H9 (cell line): ENCODE results near the gene ADGRB3. TPM values are rescaled to one million over a fixed set of nuclear protein-coding genes. Genes with fewer than 3 reads are reported as not detected.
"Not testable (repeated sequence)": the region's sequence is repeated elsewhere in the genome, so short reads cannot be mapped to it uniquely, and the experiment has no call there.

ENCODE experiments used
- DNase-seq: peaks from one replicate; pipeline ENCODE4 v3.0.0-alpha.2; 2017
- H2AFZ ChIP-seq: one replicate; pipeline ENCODE4 v1.6.1; 2013; ENCODE audit warnings: mild to moderate bottlenecking, low read length, control low read depth, moderate library complexity
- H2AK5ac ChIP-seq: 2 replicates; pipeline ENCODE4 v1.6.1; 2013; ENCODE audit warnings: low read length, control low read depth, mixed read lengths; ENCODE audit not compliant: insufficient read length
- H2BK120ac ChIP-seq: one replicate; pipeline ENCODE4 v1.6.1; 2013; ENCODE audit warnings: low read depth, mild to moderate bottlenecking, low read length, control low read depth, inconsistent platforms; ENCODE audit not compliant: poor library complexity, severe bottlenecking
- H2BK12ac ChIP-seq: 2 replicates; pipeline ENCODE4 v1.6.1; 2013; ENCODE audit warnings: low read length, control low read depth, mixed read lengths, low read depth; ENCODE audit not compliant: insufficient read length
- H2BK15ac ChIP-seq: 2 replicates; pipeline ENCODE4 v1.6.1; 2013; ENCODE audit warnings: low read depth, low read length, control low read depth
- H2BK20ac ChIP-seq: one replicate; pipeline ENCODE4 v1.6.1; 2013; ENCODE audit warnings: low read depth, mild to moderate bottlenecking, low read length, control low read depth, inconsistent platforms; ENCODE audit not compliant: poor library complexity, severe bottlenecking
- H2BK5ac ChIP-seq: 2 replicates; pipeline ENCODE4 v1.6.1; 2013; ENCODE audit warnings: low read length, control low read depth, mixed read lengths; ENCODE audit not compliant: insufficient read length
- H3K14ac ChIP-seq: 2 replicates; pipeline ENCODE4 v1.6.1; 2013; ENCODE audit warnings: low read length, control low read depth; ENCODE audit not compliant: insufficient read depth
- H3K18ac ChIP-seq: 2 replicates; pipeline ENCODE4 v1.6.1; 2013; ENCODE audit warnings: low read depth, mild to moderate bottlenecking, mixed read lengths, low read length, control low read depth; ENCODE audit not compliant: insufficient read length
- H3K23ac ChIP-seq: 2 replicates; pipeline ENCODE4 v1.6.1; 2013; ENCODE audit warnings: low read length, control low read depth, mixed read lengths, low read depth; ENCODE audit not compliant: insufficient read length
- H3K23me2 ChIP-seq: 2 replicates; pipeline ENCODE4 v1.6.1; 2013; ENCODE audit warnings: low read depth, mild to moderate bottlenecking, mixed read lengths, low read length, control low read depth; ENCODE audit not compliant: insufficient read length, poor library complexity, severe bottlenecking
- H3K27ac ChIP-seq: 2 replicates; pipeline ENCODE4 v1.5.1; 2013; ENCODE audit warnings: low read length, control low read depth, mixed read lengths, low read depth; ENCODE audit not compliant: insufficient read length
- H3K27me3 ChIP-seq: 2 replicates; pipeline ENCODE4 v1.6.1; 2013; ENCODE audit warnings: low read length, control low read depth, inconsistent platforms; ENCODE audit not compliant: insufficient read depth
- H3K4ac ChIP-seq: 2 replicates; pipeline ENCODE4 v1.6.1; 2013; ENCODE audit warnings: low read depth, mild to moderate bottlenecking, control low read depth, inconsistent platforms, low read length, moderate library complexity
- H3K4me1 ChIP-seq: 2 replicates; pipeline ENCODE4 v1.6.1; 2013; ENCODE audit warnings: low read length, control low read depth, inconsistent platforms; ENCODE audit not compliant: insufficient read depth
- H3K4me2 ChIP-seq: 2 replicates; pipeline ENCODE4 v1.6.1; 2013; ENCODE audit warnings: low read length, control low read depth, mixed read lengths; ENCODE audit not compliant: insufficient read length, insufficient read depth
- H3K56ac ChIP-seq: 2 replicates; pipeline ENCODE4 v1.6.1; 2013; ENCODE audit warnings: low read depth, mild to moderate bottlenecking, mixed read lengths, low read length, control low read depth; ENCODE audit not compliant: insufficient read length
- H3K79me1 ChIP-seq: 2 replicates; pipeline ENCODE4 v1.6.1; 2013; ENCODE audit warnings: low read depth, mild to moderate bottlenecking, moderate library complexity, low read length, control low read depth, inconsistent platforms; ENCODE audit not compliant: insufficient read depth, poor library complexity, severe bottlenecking
- H3K79me2 ChIP-seq: 2 replicates; pipeline ENCODE4 v1.6.1; 2013; ENCODE audit warnings: low read length, control low read depth, inconsistent platforms; ENCODE audit not compliant: insufficient read depth
- H3K9ac ChIP-seq: 2 replicates; pipeline ENCODE4 v1.6.1; 2013; ENCODE audit warnings: low read length, control low read depth, mixed read lengths; ENCODE audit not compliant: insufficient read length; ENCODE audit errors: extremely low read depth
- H3K9me3 ChIP-seq: one replicate; pipeline ENCODE4 v1.6.1; 2013; ENCODE audit warnings: low read depth, low read length, inconsistent platforms; ENCODE audit not compliant: control insufficient read depth
- H3T11ph ChIP-seq: one replicate; pipeline ENCODE4 v1.6.1; 2013; ENCODE audit warnings: mild to moderate bottlenecking, low read length, control low read depth, inconsistent platforms
- H4K20me1 ChIP-seq: one replicate; pipeline ENCODE4 v1.6.1; 2013; ENCODE audit not compliant: control insufficient read depth, insufficient read length, insufficient read depth
- H4K5ac ChIP-seq: 2 replicates; pipeline ENCODE4 v1.6.1; 2013; ENCODE audit warnings: low read depth, mild to moderate bottlenecking, mixed read lengths, low read length, control low read depth; ENCODE audit not compliant: insufficient read length
- H4K8ac ChIP-seq: replicated peaks from 2 replicates; pipeline ENCODE4 v1.6.1; 2013; ENCODE audit warnings: low read length, control low read depth, mixed read lengths, low read depth; ENCODE audit not compliant: insufficient read length
- H4K91ac ChIP-seq: 2 replicates; pipeline ENCODE4 v1.6.1; 2013; ENCODE audit warnings: low read depth, mild to moderate bottlenecking, moderate library complexity, mixed read lengths, low read length, control low read depth; ENCODE audit not compliant: insufficient read length
- H3K27ac Mint-ChIP-seq, 3 experiments: 2 replicates in 2 of 3; 3 replicates in 1 of 3; pipeline ENCODE4 v1.8.0; 2020 to 2021; ENCODE audit warnings: mixed read lengths in 3 of 3, mild to moderate bottlenecking in 1 of 3, moderate library complexity in 1 of 3
- H3K27me3 Mint-ChIP-seq: 2 replicates; pipeline ENCODE4 v1.8.0; 2021; ENCODE audit warnings: low read depth, mild to moderate bottlenecking, moderate library complexity, mixed read lengths
- H3K36me3 Mint-ChIP-seq, 3 experiments: 2 replicates in 2 of 3; 3 replicates in 1 of 3; pipeline ENCODE4 v1.8.0; 2020 to 2021; ENCODE audit warnings: low read depth in 3 of 3, mixed read lengths in 3 of 3; ENCODE audit not compliant: insufficient read depth in 1 of 3
- H3K4me1 Mint-ChIP-seq, 2 experiments: 2 replicates each; pipeline ENCODE4 v1.8.0; 2020; ENCODE audit warnings: mixed read lengths in 2 of 2
- H3K4me3 Mint-ChIP-seq, 2 experiments: 2 replicates in 1 of 2; 3 replicates in 1 of 2; pipeline ENCODE4 v1.8.0; 2020 to 2021; ENCODE audit warnings: mild to moderate bottlenecking in 2 of 2, mixed read lengths in 2 of 2, moderate library complexity in 1 of 2
- H3K9me3 Mint-ChIP-seq, 2 experiments: 2 replicates in 1 of 2; 3 replicates in 1 of 2; pipeline ENCODE4 v1.8.0; 2020; ENCODE audit warnings: mild to moderate bottlenecking in 2 of 2, mixed read lengths in 2 of 2, moderate library complexity in 1 of 2
- WGBS: extraction: QIAGEN DNeasy Blood & Tissue Kit; methylation state at CpG from one replicate; pipeline ENCODE4 v1.1.7; 2013; ENCODE audit warnings: missing lambda C conversion rate, low lambda C conversion rate, mixed read lengths; ENCODE audit not compliant: insufficient read length; ENCODE audit errors: extremely low coverage; 5-methylcytosine and 5-hydroxymethylcytosine counted together
- total RNA-seq: library from RNA; stranded (reverse); gene quantifications from 2 replicates; pipeline ENCODE4 v1.2.1, GENCODE V29; 2021
- TF ChIP-seq, protein P1 (sequence below): fragments of 200-600 bp; sonication (generic); conservative IDR thresholded peaks from 3 replicates; pipeline ENCODE4 v1.8.0; 2021; ENCODE audit warnings: antibody characterized with exemption, mild to moderate bottlenecking

The ADGRB3 gene
- total RNA-seq, 1 experiment from 2014 or later = 0.37 TPM

DNA sequence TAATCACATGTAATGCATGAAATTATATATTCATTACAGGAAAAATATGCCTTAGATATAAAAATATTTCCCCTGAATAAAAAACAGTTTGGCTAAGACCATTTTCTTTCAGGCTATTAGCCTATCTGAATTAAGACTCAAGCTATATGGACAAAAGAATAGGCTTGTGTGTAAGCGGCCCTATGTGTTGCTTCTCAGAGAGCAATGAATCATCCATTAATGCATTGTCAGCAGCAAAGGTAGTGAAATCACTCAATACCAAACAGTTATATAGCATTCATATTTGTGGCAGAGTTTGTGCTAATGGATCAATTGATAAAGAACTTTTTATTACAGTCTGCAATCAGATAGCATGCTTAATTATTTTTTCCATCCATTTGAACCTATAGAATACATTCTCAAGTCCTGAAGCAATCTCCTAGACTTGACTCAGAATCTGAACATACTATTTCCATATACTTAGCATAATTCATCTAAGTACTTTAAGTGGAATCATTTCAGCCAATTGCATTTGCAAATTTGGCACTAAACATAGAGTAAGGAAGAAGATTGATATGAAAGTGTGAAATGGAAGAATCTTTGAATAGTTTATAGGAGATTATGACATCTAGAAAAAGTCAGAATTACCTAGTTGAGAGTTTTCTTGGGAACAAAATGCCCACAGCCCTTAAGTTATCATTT is 112.2 kb downstream of the ADGRB3 start:
- TF ChIP-seq, protein P1, sequence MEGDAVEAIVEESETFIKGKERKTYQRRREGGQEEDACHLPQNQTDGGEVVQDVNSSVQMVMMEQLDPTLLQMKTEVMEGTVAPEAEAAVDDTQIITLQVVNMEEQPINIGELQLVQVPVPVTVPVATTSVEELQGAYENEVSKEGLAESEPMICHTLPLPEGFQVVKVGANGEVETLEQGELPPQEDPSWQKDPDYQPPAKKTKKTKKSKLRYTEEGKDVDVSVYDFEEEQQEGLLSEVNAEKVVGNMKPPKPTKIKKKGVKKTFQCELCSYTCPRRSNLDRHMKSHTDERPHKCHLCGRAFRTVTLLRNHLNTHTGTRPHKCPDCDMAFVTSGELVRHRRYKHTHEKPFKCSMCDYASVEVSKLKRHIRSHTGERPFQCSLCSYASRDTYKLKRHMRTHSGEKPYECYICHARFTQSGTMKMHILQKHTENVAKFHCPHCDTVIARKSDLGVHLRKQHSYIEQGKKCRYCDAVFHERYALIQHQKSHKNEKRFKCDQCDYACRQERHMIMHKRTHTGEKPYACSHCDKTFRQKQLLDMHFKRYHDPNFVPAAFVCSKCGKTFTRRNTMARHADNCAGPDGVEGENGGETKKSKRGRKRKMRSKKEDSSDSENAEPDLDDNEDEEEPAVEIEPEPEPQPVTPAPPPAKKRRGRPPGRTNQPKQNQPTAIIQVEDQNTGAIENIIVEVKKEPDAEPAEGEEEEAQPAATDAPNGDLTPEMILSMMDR = no peak
- no peaks in the 10 kb centered on the region for H3K27me3 ChIP-seq
- Mint-ChIP-seq H3K27ac (no peak overlapping the region), H3K4me3 (no peak overlapping the region), H3K9me3 (no peaks in the 10 kb centered on the region), H3K27me3 (no peaks in the 10 kb centered on the region), H3K36me3 (no peaks in the 10 kb centered on the region), H3K4me1 (no peaks in the 10 kb centered on the region)
- no peaks in the 10 kb centered on the region for H3K4me1 ChIP-seq
- no peak overlapping the region for H3K14ac ChIP-seq
- no peaks in the 10 kb centered on the region for H3K79me2 ChIP-seq
- H3K18ac ChIP-seq = no peak overlapping the region
- H4K20me1 ChIP-seq = no peaks in the 10 kb centered on the region
- no peak overlapping the region for H4K8ac ChIP-seq
- no peak overlapping the region for H3K4me2 ChIP-seq
- H2BK5ac ChIP-seq = no peak overlapping the region
- no peak overlapping the region for H3K23ac ChIP-seq
- H2AFZ ChIP-seq = no peak overlapping the region
- H3K4ac ChIP-seq = no peak overlapping the region
- no peak overlapping the region for H2AK5ac ChIP-seq
- no peaks in the 10 kb centered on the region for H3K79me1 ChIP-seq
- no peak overlapping the region for H2BK15ac ChIP-seq
- H3K23me2 ChIP-seq = no peaks in the 10 kb centered on the region
- H3K27ac ChIP-seq = no peak overlapping the region
- H3K56ac ChIP-seq = no peak overlapping the region
- H3T11ph ChIP-seq = no peak overlapping the region
- H2BK120ac ChIP-seq = no peak overlapping the region
- H3K9me3 ChIP-seq = no peaks in the 10 kb centered on the region
- no peak overlapping the region for H4K91ac ChIP-seq
- no peak overlapping the region for H2BK20ac ChIP-seq
- H4K5ac ChIP-seq = no peak overlapping the region
- no peak for DNase-seq
- no CpG with 5 or more reads among the region's 1 CpG for WGBS
- no peak overlapping the region for H2BK12ac ChIP-seq
- H3K9ac ChIP-seq = no peak overlapping the region

DNA sequence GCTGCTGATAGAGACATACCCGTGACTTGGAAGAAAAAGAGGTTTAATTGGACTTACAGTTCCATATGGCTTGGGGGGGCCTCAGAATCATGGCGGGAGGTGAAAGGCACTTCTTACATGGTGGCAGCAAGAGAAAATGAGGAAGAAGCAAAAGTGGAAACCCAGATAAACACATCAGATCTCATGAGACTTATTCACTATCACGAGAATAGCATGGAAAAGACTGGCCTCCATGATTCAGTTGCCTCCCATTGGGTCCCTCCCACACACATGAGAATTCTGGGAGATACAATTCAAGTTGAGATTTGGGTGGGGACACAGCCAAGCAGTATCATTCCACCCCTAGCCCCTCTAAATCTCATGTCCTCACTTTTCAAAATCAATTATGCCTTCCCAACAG is 112.8 kb downstream of the ADGRB3 start:
- not testable (repeated sequence) for H3K4me1 ChIP-seq, H2BK120ac ChIP-seq, H3K4me3 Mint-ChIP-seq, H3K14ac ChIP-seq, H3K79me2 ChIP-seq, H2BK5ac ChIP-seq, H3K79me1 ChIP-seq, H4K5ac ChIP-seq, H2AK5ac ChIP-seq, H3K23me2 ChIP-seq, H3K9me3 Mint-ChIP-seq, H2BK15ac ChIP-seq, H3K23ac ChIP-seq, H3K27me3 Mint-ChIP-seq, H3K56ac ChIP-seq, H3K9ac ChIP-seq, H4K91ac ChIP-seq, H3K4me2 ChIP-seq, H2AFZ ChIP-seq, DNase-seq, H3K4ac ChIP-seq, H4K8ac ChIP-seq, H3K27ac ChIP-seq, H2BK20ac ChIP-seq, H4K20me1 ChIP-seq, H3K27me3 ChIP-seq, H3K36me3 Mint-ChIP-seq, H2BK12ac ChIP-seq, H3T11ph ChIP-seq, H3K4me1 Mint-ChIP-seq, H3K9me3 ChIP-seq, H3K27ac Mint-ChIP-seq, H3K18ac ChIP-seq
- WGBS = no CpG with 5 or more reads among the region's 3 CpGs
